WTC11 (cell line): ENCODE measurements around the gene PCSK5.

ENCODE experiments used
- E2F4 ChIP-seq: sonication (generic); formaldehyde crosslinking; IDR thresholded peaks from 2 replicates; pipeline ENCODE4 v1.8.1; 2022; ENCODE audit warnings: low read depth, mild to moderate bottlenecking, moderate library complexity, missing genetic modification reagents, borderline replicate concordance
- GTF2I ChIP-seq: fragments of 250-450 bp; sonication (Bioruptor Pico); conservative IDR thresholded peaks from 2 replicates; pipeline ENCODE4 v1.4.0; 2021; ENCODE audit warnings: mild to moderate bottlenecking
- IRF1 ChIP-seq: sonication (generic); formaldehyde crosslinking; IDR thresholded peaks from 2 replicates; pipeline ENCODE4 v1.8.0; 2023; ENCODE audit warnings: missing genetic modification reagents
- NFE2L1 ChIP-seq: sonication (generic); formaldehyde crosslinking; IDR thresholded peaks from 2 replicates; pipeline ENCODE4 v1.8.1; 2023; ENCODE audit warnings: missing genetic modification reagents
- PREB ChIP-seq: sonication (generic); formaldehyde crosslinking; IDR thresholded peaks from 2 replicates; pipeline ENCODE4 v1.8.1; 2022; ENCODE audit warnings: mild to moderate bottlenecking, missing genetic modification reagents, moderate library complexity, borderline replicate concordance
- ZNF121 ChIP-seq: sonication (generic); formaldehyde crosslinking; IDR thresholded peaks from 2 replicates; pipeline ENCODE4 v1.8.0; 2023; ENCODE audit warnings: missing genetic modification reagents
- ZNF396 ChIP-seq: fragments of 250-450 bp; sonication (Bioruptor Pico); IDR thresholded peaks from 2 replicates; pipeline ENCODE4 v1.8.0; 2021; ENCODE audit warnings: mild to moderate bottlenecking, moderate library complexity, borderline replicate concordance
- TF ChIP-seq, protein P1 (sequence below): fragments of 200-600 bp; IDR thresholded peaks from 2 replicates; pipeline ENCODE4 v1.8.0; 2022; ENCODE audit warnings: antibody characterized with exemption
- TF ChIP-seq, protein P2 (sequence below): sonication (generic); formaldehyde crosslinking; IDR thresholded peaks from 2 replicates; pipeline ENCODE4 v1.8.0; 2022; ENCODE audit warnings: mild to moderate bottlenecking, missing genetic modification reagents

- TF ChIP-seq NFE2L1 (CRISPR knock-in tag) (no peak), IRF1 (no peak), E2F4 (no peak), GTF2I (CRISPR knock-in tag) (no peak), ZNF396 (CRISPR knock-in tag) (no peak), PREB (CRISPR knock-in tag) (no peak), ZNF121 (CRISPR knock-in tag) (no peak)
- TF ChIP-seq, protein P1, sequence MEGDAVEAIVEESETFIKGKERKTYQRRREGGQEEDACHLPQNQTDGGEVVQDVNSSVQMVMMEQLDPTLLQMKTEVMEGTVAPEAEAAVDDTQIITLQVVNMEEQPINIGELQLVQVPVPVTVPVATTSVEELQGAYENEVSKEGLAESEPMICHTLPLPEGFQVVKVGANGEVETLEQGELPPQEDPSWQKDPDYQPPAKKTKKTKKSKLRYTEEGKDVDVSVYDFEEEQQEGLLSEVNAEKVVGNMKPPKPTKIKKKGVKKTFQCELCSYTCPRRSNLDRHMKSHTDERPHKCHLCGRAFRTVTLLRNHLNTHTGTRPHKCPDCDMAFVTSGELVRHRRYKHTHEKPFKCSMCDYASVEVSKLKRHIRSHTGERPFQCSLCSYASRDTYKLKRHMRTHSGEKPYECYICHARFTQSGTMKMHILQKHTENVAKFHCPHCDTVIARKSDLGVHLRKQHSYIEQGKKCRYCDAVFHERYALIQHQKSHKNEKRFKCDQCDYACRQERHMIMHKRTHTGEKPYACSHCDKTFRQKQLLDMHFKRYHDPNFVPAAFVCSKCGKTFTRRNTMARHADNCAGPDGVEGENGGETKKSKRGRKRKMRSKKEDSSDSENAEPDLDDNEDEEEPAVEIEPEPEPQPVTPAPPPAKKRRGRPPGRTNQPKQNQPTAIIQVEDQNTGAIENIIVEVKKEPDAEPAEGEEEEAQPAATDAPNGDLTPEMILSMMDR = no peak
- TF ChIP-seq, protein P2, sequence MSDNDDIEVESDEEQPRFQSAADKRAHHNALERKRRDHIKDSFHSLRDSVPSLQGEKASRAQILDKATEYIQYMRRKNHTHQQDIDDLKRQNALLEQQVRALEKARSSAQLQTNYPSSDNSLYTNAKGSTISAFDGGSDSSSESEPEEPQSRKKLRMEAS = no peak
Measured at GRCh38 chr9:76333388-76333787, 442.9 kb downstream of the PCSK5 start.
